ENCODE data around the gene NFIA. TPM values are rescaled to one million over a fixed set of nuclear protein-coding genes. Genes with fewer than 3 reads are reported as not detected.

The NFIA gene
- total RNA-seq, 3 donors from 2014 or later, result 54.9 to 87.5 (median 79.6) TPM

- peak overlapping the region in 2 of 3 donors; percentile 91 to 98 for H3K4me3 ChIP-seq
- H3K4me1 ChIP-seq, result peaks cover 6 to 14% of the 10 kb centered on the region in 2 donors
- no peaks in the 10 kb centered on the region for H3K27me3 ChIP-seq
- TF ChIP-seq POLR2A (IDR thresholded peaks at IDR 0.05) (no peak), CTCF (IDR thresholded peaks at IDR 0.05) (no peak), POLR2AphosphoS5 (IDR thresholded peaks at IDR 0.05) (no peak)
- peak overlapping the region; percentile 86 to 98 for H3K27ac ChIP-seq
- no peaks in the 10 kb centered on the region for H3K36me3 ChIP-seq
- no peaks in the 10 kb centered on the region for H3K9me3 ChIP-seq
- DNase-seq (ENCODE audit: low spot score in 2 of 2), result no peak
- intact Hi-C loops (cut with DNase I; ENCODE audit: low total_unique reads), result no loop called here
Measured at GRCh38 chr1:61080413-61081143, 1.8 kb upstream of the NFIA start.

GRCh38 chr1:61081144-61081685 lies 1.1 kb upstream of the NFIA start:
- no peak for DNase-seq (ENCODE audit: low spot score in 2 of 2)
- H3K9me3 ChIP-seq, result no peaks in the 10 kb centered on the region
- no peaks in the 10 kb centered on the region for H3K27me3 ChIP-seq
- no peaks in the 10 kb centered on the region for H3K36me3 ChIP-seq
- peaks cover 6 to 11% of the 10 kb centered on the region in 2 donors for H3K4me1 ChIP-seq
- peak overlapping the region; percentile 86 to 98 for H3K27ac ChIP-seq
- TF ChIP-seq POLR2AphosphoS5 (IDR thresholded peaks at IDR 0.05) (no peak), POLR2A (IDR thresholded peaks at IDR 0.05) (no peak), CTCF (IDR thresholded peaks at IDR 0.05) (no peak)
- H3K4me3 ChIP-seq, result peak overlapping the region; percentile 91 to 98 (median 94)
- intact Hi-C loops (cut with DNase I; ENCODE audit: low total_unique reads), result no loop called here

GRCh38 chr1:61081686-61082310 lies 563 bp upstream of the NFIA start:
- peaks cover 6 to 10% of the 10 kb centered on the region in 2 donors for H3K4me1 ChIP-seq
- intact Hi-C loops (cut with DNase I; ENCODE audit: low total_unique reads), result no loop called here
- peak in 1 of 3 donors; percentile 54 for TF ChIP-seq POLR2AphosphoS5 (IDR thresholded peaks at IDR 0.05)
- TF ChIP-seq CTCF (IDR thresholded peaks at IDR 0.05), result no peak
- H3K36me3 ChIP-seq, result no peaks in the 10 kb centered on the region
- H3K27me3 ChIP-seq, result no peaks in the 10 kb centered on the region
- peak in 1 of 2 donors; percentile 54 for DNase-seq (ENCODE audit: low spot score in 2 of 2)
- H3K27ac ChIP-seq, result peak overlapping the region; percentile 86 to 98
- H3K9me3 ChIP-seq, result no peaks in the 10 kb centered on the region
- H3K4me3 ChIP-seq, result peak overlapping the region; percentile 91 to 98 (median 94)

GRCh38 chr1:61083013-61083806 lies 849 bp downstream of the NFIA start:
- no peak for DNase-seq (ENCODE audit: low spot score in 2 of 2)
- Histone ChIP-seq H3K36me3 (no peaks in the 10 kb centered on the region), H3K4me3 (peak overlapping the region; percentile 91 to 98 (median 94)), H3K27ac (peak overlapping the region; percentile 86 to 98), H3K4me1 (peaks cover 6 to 10% of the 10 kb centered on the region in 2 donors), H3K27me3 (no peaks in the 10 kb centered on the region), H3K9me3 (no peaks in the 10 kb centered on the region)
- TF ChIP-seq POLR2AphosphoS5 (IDR thresholded peaks at IDR 0.05), result peak in 1 of 3 donors; percentile 10
- TF ChIP-seq CTCF (IDR thresholded peaks at IDR 0.05), result no peak
- TF ChIP-seq POLR2A (IDR thresholded peaks at IDR 0.05), result no peak
- intact Hi-C loops (cut with DNase I; ENCODE audit: low total_unique reads), result no loop called here
